Stimulated activated CD8-positive, alpha-beta memory T cell treated with anti-CD3 and anti-CD28 coated beads, Interleukin-12 subunit alpha, Interleukin-12 subunit beta, amount 100 ng/mL, for 1 hour (primary cell): Measurements from ENCODE around the gene HSD17B7.

Experiments
- DNase-seq: peaks from one replicate; pipeline ENCODE4 v3.0.0-alpha.2; 2020; ENCODE audit warnings: low read depth

The HSD17B7 gene

GRCh38 chr1:162859191-162859590 is 68.7 kb downstream of the HSD17B7 start:
- DNase-seq: no peak

- no peak for DNase-seq
These were observed 70.6 kb downstream of the HSD17B7 start, which contains the start of gene CCDC190 for GRCh38 chr1:162861101-162861500. TSS of gene CCDC190 (minus strand) at chr1:162861175. CDS start at chr1:162859646, 1,529 bp downstream.

- DNase-seq: no peak
These were observed 71.1 kb downstream of the HSD17B7 start for GRCh38 chr1:162861625-162862024.
